Stomach (tissue), 4 donors: ENCODE results near the gene DOC2B.

Experiments
- CTCF ChIP-seq, 7 experiments: fragments of 450-650 bp in 4 of 7; fragments of 200-600 bp in 3 of 7; sonication (generic) in 3 of 7; IDR thresholded peaks; one replicate each; pipeline ENCODE4 v1.5.1; 2016 to 2019; ENCODE audit warnings: antibody characterized with exemption in 7 of 7, control low read depth in 2 of 7, mild to moderate bottlenecking in 1 of 7
- EP300 ChIP-seq: sonication (generic); formaldehyde crosslinking; IDR thresholded peaks from one replicate; pipeline ENCODE4 v1.6.1; 2017; ENCODE audit warnings: antibody characterized with exemption

GRCh38 chr17:146546-146945, 34.9 kb downstream of the DOC2B start:
- TF ChIP-seq CTCF (IDR thresholded peaks at IDR 0.05): no peak
- no peak for TF ChIP-seq EP300
